H1 (cell line): ENCODE measurements around the gene LCAT.

Experiments used
- CEBPB ChIP-seq: IDR thresholded peaks from 2 replicates; pipeline ENCODE4 v1.6.1; 2012; ENCODE audit warnings: low read depth, low read length
- CHD1 ChIP-seq: IDR thresholded peaks from 2 replicates; pipeline ENCODE4 v1.6.1; 2012; ENCODE audit warnings: low read depth, low read length, improper control_type of control experiment
- EZH2 ChIP-seq: fragments of 200-600 bp; sonication (generic); IDR thresholded peaks from 2 replicates; pipeline ENCODE4 v1.7.1; 2012; ENCODE audit warnings: low read depth, mild to moderate bottlenecking, moderate library complexity, low read length, inconsistent platforms; ENCODE audit not compliant: severe bottlenecking

DNA sequence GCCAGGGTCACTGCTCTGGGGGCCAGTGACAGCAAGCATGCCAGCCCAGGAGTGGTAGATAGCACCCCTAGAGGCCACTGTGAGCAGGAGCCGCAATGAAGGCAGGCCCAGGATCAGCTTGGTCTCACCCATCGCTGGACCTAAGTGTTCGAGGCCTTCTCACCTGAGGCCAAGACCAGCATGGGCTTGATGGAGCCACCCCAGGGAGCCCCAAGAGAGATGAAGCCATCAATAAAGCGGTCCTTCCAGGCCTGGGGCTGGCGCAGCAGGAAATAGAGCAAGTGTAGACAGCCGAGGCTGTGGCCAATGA, 1.8 kb downstream of the LCAT start:
- TF ChIP-seq CHD1 = no peak
- no peak for TF ChIP-seq EZH2
- no peak for TF ChIP-seq CEBPB
